B cell (primary cell): Measurements from ENCODE around the gene DHX38. TPM values are rescaled to one million over a fixed set of nuclear protein-coding genes. Genes with fewer than 3 reads are reported as not detected.

Experiments
- ATAC-seq: fragments of 200-7000 bp; cut with Tn5 transposase; one replicate; pipeline ENCODE4 v1.10.0; 2021; ENCODE audit warnings: low read depth, mild to moderate bottlenecking, moderate number of reproducible peaks, moderate library complexity
- CTCF ChIA-PET: fragments of 350-600 bp; sonication (Branson Sonifier 250); formaldehyde crosslinking; loops from one replicate; lab custom pipeline; 2021; ENCODE audit warnings: antibody characterized with exemption, inconsistent platforms; lab: Charles Lee
- POLR2A ChIA-PET: fragments of 350-600 bp; sonication (Branson Sonifier 250); formaldehyde crosslinking; loops from one replicate; lab custom pipeline; 2021; ENCODE audit warnings: antibody characterized with exemption; lab: Charles Lee
- DNase-seq: peaks from one replicate; pipeline ENCODE4 v3.0.0; 2013
- H2AFZ ChIP-seq: 2 replicates; pipeline ENCODE4 v1.6.1; 2012; ENCODE audit warnings: mild to moderate bottlenecking, low read depth, low read length; ENCODE audit not compliant: insufficient read depth, poor library complexity, severe bottlenecking
- H3K27ac ChIP-seq, 2 donors: 1 replicate in 1 of 2; 2 replicates in 1 of 2; pipeline ENCODE4 v1.5.1; 2012 to 2013; ENCODE audit warnings: low read length in 2 of 2, mild to moderate bottlenecking in 2 of 2, moderate library complexity in 1 of 2
- H3K27me3 ChIP-seq, 4 experiments: fragments of 200-600 bp in 1 of 4; sonication (generic) in 1 of 4; replicated peaks in 1 of 4; 1 replicate in 2 of 4; 2 replicates in 2 of 4; pipeline versions ENCODE4 v1.6.1 to v1.7.0; 2013 to 2016; ENCODE audit warnings: low read length in 3 of 4, mild to moderate bottlenecking in 2 of 4, mixed read lengths in 1 of 4, moderate library complexity in 1 of 4; ENCODE audit not compliant: insufficient read depth in 4 of 4, control insufficient read depth in 3 of 4; ENCODE audit errors: control extremely low read depth in 1 of 4
- H3K36me3 ChIP-seq, 2 experiments: replicated peaks in 1 of 2; 1 replicate in 1 of 2; 2 replicates in 1 of 2; pipeline versions ENCODE4 v1.6.1 to v1.7.1; 2013; ENCODE audit warnings: low read length in 1 of 2; ENCODE audit not compliant: insufficient read depth in 2 of 2, control insufficient read depth in 1 of 2; ENCODE audit errors: control extremely low read depth in 1 of 2, extremely low read depth in 1 of 2
- H3K4me1 ChIP-seq, 2 donors: fragments of 200-600 bp in 1 of 2; sonication (generic) in 1 of 2; 1 replicate in 1 of 2; 2 replicates in 1 of 2; pipeline versions ENCODE4 v1.5.1 to v1.6.1; 2013 to 2017; ENCODE audit warnings: low read length in 2 of 2; ENCODE audit not compliant: control insufficient read depth in 2 of 2, insufficient read depth in 2 of 2
- H3K4me2 ChIP-seq: replicated peaks from 2 replicates; pipeline ENCODE3; 2012; ENCODE audit warnings: mild to moderate bottlenecking, low read depth, low read length; ENCODE audit not compliant: poor library complexity, severe bottlenecking
- H3K4me3 ChIP-seq, 5 experiments: fragments of 200-600 bp in 1 of 5; sonication (generic) in 1 of 5; 1 replicate in 3 of 5; 2 replicates in 2 of 5; pipeline versions ENCODE4 v1.5.1 to v1.7.0; 2011 to 2016; ENCODE audit warnings: low read length in 4 of 5, mild to moderate bottlenecking in 4 of 5, low read depth in 2 of 5, control low read depth in 1 of 5, moderate library complexity in 1 of 5; ENCODE audit not compliant: insufficient read depth in 1 of 5; ENCODE audit errors: control extremely low read depth in 1 of 5, extremely low read depth in 1 of 5
- H3K79me2 ChIP-seq: fragments of 200-600 bp; sonication (generic); one replicate; pipeline ENCODE4 v1.6.0; 2016; ENCODE audit warnings: low read length; ENCODE audit not compliant: control insufficient read depth, insufficient read depth
- H3K9ac ChIP-seq: fragments of 200-600 bp; sonication (generic); 2 replicates; pipeline ENCODE4 v1.6.1; 2017; ENCODE audit warnings: mild to moderate bottlenecking, low read length, moderate library complexity
- H3K9me3 ChIP-seq, 3 donors: one replicate each; pipeline versions ENCODE4 v1.6.1 to v1.7.1; 2013; ENCODE audit warnings: low read length in 2 of 3; ENCODE audit not compliant: control insufficient read depth in 2 of 3, insufficient read depth in 1 of 3; ENCODE audit errors: control extremely low read depth in 1 of 3
- H4K20me1 ChIP-seq: 2 replicates; pipeline ENCODE4 v1.6.0; 2012; ENCODE audit warnings: mild to moderate bottlenecking, low read length; ENCODE audit not compliant: insufficient read depth, control insufficient read depth, poor library complexity, severe bottlenecking
- H3K27ac Mint-ChIP-seq: one replicate; pipeline ENCODE4 v1.8.0; 2021; ENCODE audit warnings: mixed read lengths
- H3K27me3 Mint-ChIP-seq: one replicate; pipeline ENCODE4 v1.8.0; 2021; ENCODE audit warnings: mixed read lengths
- H3K4me1 Mint-ChIP-seq: one replicate; pipeline ENCODE4 v1.8.0; 2021; ENCODE audit warnings: mixed read lengths
- H3K4me3 Mint-ChIP-seq: one replicate; pipeline ENCODE4 v1.8.0; 2021; ENCODE audit warnings: mixed read lengths
- H3K9me3 Mint-ChIP-seq: one replicate; pipeline ENCODE4 v1.8.0; 2022; ENCODE audit warnings: mixed read lengths; ENCODE audit not compliant: insufficient read depth
- CTCF ChIP-seq: fragments of 200-600 bp; IDR thresholded peaks from one replicate; pipeline ENCODE4 v1.8.0; 2022; ENCODE audit warnings: antibody characterized with exemption, mild to moderate bottlenecking
- EZH2 ChIP-seq: IDR thresholded peaks from 2 replicates; pipeline ENCODE4 v1.6.1; 2012; ENCODE audit warnings: borderline replicate concordance, low read depth, mild to moderate bottlenecking, moderate library complexity, low read length; ENCODE audit not compliant: insufficient read depth, poor library complexity, severe bottlenecking
- WGBS: methylation state at CpG from one replicate; pipeline ENCODE4 v1.1.5; 2013; ENCODE audit warnings: missing lambda C conversion rate; ENCODE audit not compliant: insufficient coverage; 5-methylcytosine and 5-hydroxymethylcytosine counted together
- intact Hi-C: fragments of 100-400 bp; cut with micrococcal nuclease; formaldehyde crosslinking; loops from one replicate; pipeline ENCODE4 v1.10.0; 2022
- polyA plus RNA-seq: library from polyadenylated mRNA; depleted of rRNA; stranded (reverse); fragments of >200 nt; gene quantifications from 2 replicates; pipeline ENCODE4 v1.2.3, GENCODE V29; 2012
- total RNA-seq, 2 donors: library from RNA; stranded (reverse); fragments of 120-200 nt in 1 of 2; gene quantifications; 1 replicate in 1 of 2; 2 replicates in 1 of 2; pipeline versions ENCODE4 v1.2.3 to v1.2.4, GENCODE V29; 2013 to 2022

Gene DHX38
- total and polyA plus RNA-seq, 2 donors (not counting 1 experiment from before 2014, with no cell fraction given), result 98.2 to 114 TPM

DNA sequence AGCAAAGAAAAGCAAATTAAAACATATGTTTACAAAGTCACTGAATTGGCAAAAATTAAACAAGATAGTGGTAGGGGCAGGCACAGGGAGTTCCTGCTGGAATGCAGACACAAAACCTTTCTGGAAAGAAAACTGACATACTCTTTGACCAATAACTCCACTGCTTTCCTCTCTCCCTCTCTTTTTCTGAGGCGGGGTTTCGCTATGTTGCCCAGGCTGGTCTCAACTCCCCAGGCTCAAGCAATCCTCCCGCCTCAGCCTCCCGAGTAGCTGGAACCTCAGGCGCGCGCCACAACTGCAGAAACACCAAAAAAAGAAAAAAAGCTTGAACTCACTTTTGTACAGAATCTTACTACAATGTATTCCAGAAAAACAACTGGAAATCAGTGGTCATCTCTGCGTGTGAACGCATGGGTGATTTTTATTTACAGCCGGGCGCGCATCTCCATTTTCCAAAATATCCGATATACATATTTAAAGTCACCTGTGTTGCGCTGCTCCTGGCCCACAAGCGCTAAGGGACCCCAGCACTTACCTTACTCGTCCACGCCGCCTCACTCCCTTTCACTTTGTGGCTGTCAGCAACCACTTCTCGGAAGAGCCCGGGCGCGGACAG, 707 bp upstream of the DHX38 start:
- H3K79me2 ChIP-seq, result peaks cover 48% of the 10 kb centered on the region
- H3K4me3 Mint-ChIP-seq, result peak overlapping the region; percentile 90
- no peak for DNase-seq

More for the DNA sequence above, 707 bp upstream of the DHX38 start:
- Mint-ChIP-seq H3K27me3 (no peaks in the 10 kb centered on the region), H3K27ac (peak overlapping the region; percentile 92), H3K9me3 (no peaks in the 10 kb centered on the region), H3K4me1 (peaks cover 42% of the 10 kb centered on the region)
- Histone ChIP-seq H3K36me3 (peaks cover 6 to 52% of the 10 kb centered on the region in 2 experiments), H2AFZ (peak overlapping the region; percentile 86), H3K27me3 (no peaks in the 10 kb centered on the region), H3K27ac (peak overlapping the region; percentile 85 to 91), H4K20me1 (peaks cover 8% of the 10 kb centered on the region), H3K4me2 (peak overlapping the region; percentile 80), H3K9me3 (no peaks in the 10 kb centered on the region), H3K4me3 (peak overlapping the region; percentile 84 to 95 (median 88)), H3K4me1 (peaks cover 20 to 28% of the 10 kb centered on the region in 2 donors), H3K9ac (peak overlapping the region; percentile 92)
- WGBS, result under 1% methylated on average over 18 of the region's 22 CpGs
- peak; percentile 26 for ATAC-seq
- ChIA-PET CTCF (interaction anchor here (1.0 to 3.6 kb wide), 5 partner anchors 22 to 79 kb away, joined by 3 to 15 read pairs (median 3); partner anchors contain the start of gene PMFBP1), POLR2A (no interaction called here)
- intact Hi-C loops, result loop anchor here (1.0 to 10.0 kb wide), 6 partner anchors 79 to 1288 kb away; partner anchors contain the start of genes DHODH, IST1, PHLPP2 and PMFBP1
- TF ChIP-seq CTCF, result no peak
- no peak for TF ChIP-seq EZH2
